Suprapubic skin (tissue), 4 donors: ENCODE data around the gene GBF1. TPM values are rescaled to one million over a fixed set of nuclear protein-coding genes. Genes with fewer than 3 reads are reported as not detected.
"Not testable (repeated sequence)": the region's sequence is repeated elsewhere in the genome, so short reads cannot be mapped to it uniquely, and the experiment has no call there.

Source experiments
- DNase-seq, 2 donors: peaks; one replicate each; pipeline ENCODE4 v3.0.0-alpha.2; 2019; ENCODE audit warnings: low spot score in 2 of 2
- H3K27ac ChIP-seq: fragments of 200-600 bp; sonication (generic); one replicate; pipeline ENCODE4 v1.5.1; 2019
- H3K27me3 ChIP-seq: fragments of 200-600 bp; sonication (generic); one replicate; pipeline ENCODE4 v1.5.1; 2019
- H3K36me3 ChIP-seq: fragments of 200-600 bp; sonication (generic); one replicate; pipeline ENCODE4 v1.5.1; 2019
- H3K4me1 ChIP-seq: fragments of 200-600 bp; sonication (generic); one replicate; pipeline ENCODE4 v1.5.1; 2019
- H3K4me3 ChIP-seq: fragments of 200-600 bp; sonication (generic); one replicate; pipeline ENCODE4 v1.5.1; 2019; ENCODE audit warnings: mild to moderate bottlenecking
- H3K9me3 ChIP-seq: fragments of 200-600 bp; sonication (generic); one replicate; pipeline ENCODE4 v1.5.1; 2019
- EP300 ChIP-seq: sonication (generic); formaldehyde crosslinking; IDR thresholded peaks from one replicate; pipeline ENCODE4 v1.6.1; 2017; ENCODE audit warnings: antibody characterized with exemption
- POLR2A ChIP-seq, 2 donors: fragments of 450-650 bp; IDR thresholded peaks; one replicate each; pipeline ENCODE4 v1.6.1; 2017; ENCODE audit warnings: antibody characterized with exemption in 2 of 2, mild to moderate bottlenecking in 2 of 2, moderate library complexity in 2 of 2
- POLR2AphosphoS5 ChIP-seq, 3 donors: sonication (generic); formaldehyde crosslinking; IDR thresholded peaks; one replicate each; pipeline ENCODE4 v1.6.1; 2017; ENCODE audit warnings: antibody characterized with exemption in 3 of 3
- WGBS: methylation state at CpG from one replicate; pipeline ENCODE4 v1.1.5; 2018; 5-methylcytosine and 5-hydroxymethylcytosine counted together
- total RNA-seq, 4 donors: library from RNA; depleted of rRNA; stranded (reverse); fragments of >200 nt; gene quantifications; one replicate each; pipeline ENCODE4 v1.1.0, GENCODE V29; 2016
- TF ChIP-seq, protein P1 (sequence below), 2 donors: fragments of 200-600 bp in 1 of 2; fragments of 450-650 bp in 1 of 2; sonication (generic) in 1 of 2; IDR thresholded peaks; one replicate each; pipeline ENCODE4 v1.5.1; 2016 to 2019; ENCODE audit warnings: antibody characterized with exemption in 2 of 2, mild to moderate bottlenecking in 1 of 2, moderate library complexity in 1 of 2

GBF1 gene
- total RNA-seq, 4 donors from 2014 or later, result 31.0 to 56.1 (median 43.9) TPM

DNA sequence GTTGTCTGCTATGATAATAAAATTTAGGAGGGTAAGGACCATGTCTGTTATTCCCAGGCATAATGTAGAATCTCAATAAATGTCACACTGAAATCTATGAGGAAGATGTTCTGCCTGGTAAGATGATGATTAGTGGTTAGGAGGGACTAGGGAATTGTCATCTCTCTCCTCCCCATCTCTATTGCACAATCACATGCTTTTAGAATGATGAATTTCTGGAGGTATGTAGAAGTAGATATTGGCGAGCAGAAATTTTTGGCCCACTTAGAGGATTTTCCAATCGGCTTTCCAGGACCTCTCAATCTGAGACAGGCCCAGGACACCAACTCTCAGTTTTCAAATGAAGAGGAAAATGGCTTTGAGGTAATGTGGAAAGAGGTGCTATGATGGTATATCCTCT is 2.0 kb upstream of the GBF1 start:
- TF ChIP-seq POLR2AphosphoS5 (IDR thresholded peaks at IDR 0.05), result no peak
- no peak for TF ChIP-seq POLR2A (IDR thresholded peaks at IDR 0.05)
- TF ChIP-seq EP300, result no peak
- TF ChIP-seq, protein P1, sequence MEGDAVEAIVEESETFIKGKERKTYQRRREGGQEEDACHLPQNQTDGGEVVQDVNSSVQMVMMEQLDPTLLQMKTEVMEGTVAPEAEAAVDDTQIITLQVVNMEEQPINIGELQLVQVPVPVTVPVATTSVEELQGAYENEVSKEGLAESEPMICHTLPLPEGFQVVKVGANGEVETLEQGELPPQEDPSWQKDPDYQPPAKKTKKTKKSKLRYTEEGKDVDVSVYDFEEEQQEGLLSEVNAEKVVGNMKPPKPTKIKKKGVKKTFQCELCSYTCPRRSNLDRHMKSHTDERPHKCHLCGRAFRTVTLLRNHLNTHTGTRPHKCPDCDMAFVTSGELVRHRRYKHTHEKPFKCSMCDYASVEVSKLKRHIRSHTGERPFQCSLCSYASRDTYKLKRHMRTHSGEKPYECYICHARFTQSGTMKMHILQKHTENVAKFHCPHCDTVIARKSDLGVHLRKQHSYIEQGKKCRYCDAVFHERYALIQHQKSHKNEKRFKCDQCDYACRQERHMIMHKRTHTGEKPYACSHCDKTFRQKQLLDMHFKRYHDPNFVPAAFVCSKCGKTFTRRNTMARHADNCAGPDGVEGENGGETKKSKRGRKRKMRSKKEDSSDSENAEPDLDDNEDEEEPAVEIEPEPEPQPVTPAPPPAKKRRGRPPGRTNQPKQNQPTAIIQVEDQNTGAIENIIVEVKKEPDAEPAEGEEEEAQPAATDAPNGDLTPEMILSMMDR (IDR thresholded peaks at IDR 0.05), result no peak
- Histone ChIP-seq H3K27ac (no peak overlapping the region), H3K27me3 (no peaks in the 10 kb centered on the region), H3K4me1 (peaks cover 49% of the 10 kb centered on the region), H3K4me3 (no peak overlapping the region), H3K9me3 (no peaks in the 10 kb centered on the region), H3K36me3 (no peaks in the 10 kb centered on the region)
- 42% methylated on average over 2 of the region's 2 CpGs for WGBS
- DNase-seq, result no peak

DNA sequence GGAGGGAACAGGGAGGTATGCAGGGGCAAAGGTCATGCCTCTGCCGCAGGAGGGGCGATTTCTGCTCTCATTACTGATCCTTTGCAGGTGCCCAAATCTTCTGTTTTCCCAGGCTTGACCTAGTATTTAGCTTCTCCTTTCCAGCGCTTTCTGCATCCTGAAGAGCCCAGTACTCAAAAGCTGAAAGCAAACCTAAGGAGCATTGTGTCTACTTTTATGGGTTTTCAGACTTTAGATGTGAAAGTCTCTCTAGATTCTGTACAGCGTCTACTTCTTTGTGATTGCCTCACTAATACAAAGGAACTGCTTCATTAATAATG is 560 bp downstream of the GBF1 start:
- Histone ChIP-seq H3K36me3 (no peaks in the 10 kb centered on the region), H3K4me1 (peaks cover 55% of the 10 kb centered on the region), H3K27ac (peak overlapping the region; percentile 81), H3K9me3 (no peaks in the 10 kb centered on the region), H3K27me3 (no peaks in the 10 kb centered on the region), H3K4me3 (peak overlapping the region; percentile 64)
- no peak for DNase-seq
- no peak for TF ChIP-seq POLR2AphosphoS5 (IDR thresholded peaks at IDR 0.05)
- TF ChIP-seq, protein P1 (IDR thresholded peaks at IDR 0.05), result no peak
- no peak for TF ChIP-seq POLR2A (IDR thresholded peaks at IDR 0.05)
- TF ChIP-seq EP300, result no peak
- 0% methylated on average over 4 of the region's 4 CpGs for whole genome bisulfite sequencing

DNA sequence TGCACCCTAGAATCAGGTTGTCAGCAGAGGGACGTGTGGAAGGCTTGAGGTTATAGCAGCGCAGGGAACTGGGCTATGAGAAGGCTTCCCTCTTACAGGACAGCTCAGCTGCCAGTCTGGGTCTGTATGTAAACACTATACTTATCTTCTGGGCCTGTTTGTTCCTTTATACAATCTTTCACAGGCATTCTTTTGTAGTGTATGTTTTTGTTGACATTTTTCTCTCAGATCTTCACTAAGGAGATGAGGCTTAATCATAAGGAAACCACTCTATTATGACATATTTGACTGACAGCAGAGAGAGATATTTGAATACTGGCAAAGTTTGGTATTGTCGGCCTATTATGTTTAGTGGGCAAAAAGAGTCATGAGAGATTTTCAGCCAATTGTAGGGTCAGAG is 929 bp downstream of the GBF1 start:
- no peak for DNase-seq
- WGBS, result 15% methylated on average over 3 of the region's 3 CpGs
- Histone ChIP-seq H3K27me3 (no peaks in the 10 kb centered on the region), H3K4me1 (peaks cover 52% of the 10 kb centered on the region), H3K4me3 (peak overlapping the region; percentile 64), H3K27ac (peak overlapping the region; percentile 81), H3K36me3 (no peaks in the 10 kb centered on the region), H3K9me3 (no peaks in the 10 kb centered on the region)
- TF ChIP-seq POLR2AphosphoS5 (IDR thresholded peaks at IDR 0.05) (no peak), POLR2A (IDR thresholded peaks at IDR 0.05) (no peak), EP300 (no peak)
- TF ChIP-seq, protein P1 (IDR thresholded peaks at IDR 0.05), result no peak

DNA sequence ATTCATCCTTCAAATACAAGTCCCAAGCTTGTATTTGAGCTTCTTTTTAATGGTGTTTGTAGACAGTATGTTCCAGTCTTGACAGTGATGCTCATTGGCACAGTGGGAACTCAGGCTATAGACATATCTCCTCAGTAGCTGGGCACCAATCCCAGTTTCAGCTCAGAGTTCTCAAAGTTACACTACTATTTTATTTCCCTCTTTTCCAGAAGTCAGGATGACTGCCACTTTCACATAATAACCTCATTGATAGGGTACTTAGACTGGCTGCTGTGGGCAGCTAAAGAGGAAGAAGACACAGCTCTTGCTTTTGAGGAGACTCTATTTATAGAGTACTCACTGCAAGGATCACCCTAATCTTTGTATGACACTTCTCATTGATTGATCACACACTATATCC is 2.4 kb downstream of the GBF1 start:
- Histone ChIP-seq H3K9me3 (no peaks in the 10 kb centered on the region), H3K4me3 (no peak overlapping the region), H3K4me1 (peaks cover 47% of the 10 kb centered on the region), H3K27ac (no peak overlapping the region), H3K27me3 (no peaks in the 10 kb centered on the region), H3K36me3 (no peaks in the 10 kb centered on the region)
- DNase-seq, result no peak
- TF ChIP-seq EP300 (no peak), POLR2A (IDR thresholded peaks at IDR 0.05) (no peak)

DNA sequence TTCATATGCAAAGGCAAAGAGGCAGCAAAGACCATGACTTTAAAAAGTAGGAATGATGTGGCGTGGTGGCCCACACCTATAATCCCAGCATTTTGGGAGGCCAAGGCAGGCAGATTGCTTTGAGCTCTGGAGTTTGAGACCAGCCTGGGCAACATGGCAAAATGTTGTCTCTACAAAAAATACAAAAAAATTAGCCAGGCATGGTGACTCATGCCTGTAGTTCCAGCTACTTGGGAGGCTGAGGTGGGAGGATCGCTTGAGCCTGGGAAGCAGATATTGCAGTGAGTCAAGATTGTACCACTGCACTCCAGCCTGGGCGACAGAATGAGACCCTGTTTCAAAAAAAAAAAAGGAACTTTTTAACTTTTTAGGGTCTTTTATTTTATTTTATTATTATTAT is 7.2 kb downstream of the GBF1 start:
- H3K36me3 ChIP-seq, H3K27ac ChIP-seq, H3K9me3 ChIP-seq, DNase-seq, H3K27me3 ChIP-seq, H3K4me3 ChIP-seq: not testable (repeated sequence)
- 95% methylated on average over 3 of the region's 3 CpGs for WGBS
- H3K4me1 ChIP-seq, result peaks cover 23% of the 10 kb centered on the region

DNA sequence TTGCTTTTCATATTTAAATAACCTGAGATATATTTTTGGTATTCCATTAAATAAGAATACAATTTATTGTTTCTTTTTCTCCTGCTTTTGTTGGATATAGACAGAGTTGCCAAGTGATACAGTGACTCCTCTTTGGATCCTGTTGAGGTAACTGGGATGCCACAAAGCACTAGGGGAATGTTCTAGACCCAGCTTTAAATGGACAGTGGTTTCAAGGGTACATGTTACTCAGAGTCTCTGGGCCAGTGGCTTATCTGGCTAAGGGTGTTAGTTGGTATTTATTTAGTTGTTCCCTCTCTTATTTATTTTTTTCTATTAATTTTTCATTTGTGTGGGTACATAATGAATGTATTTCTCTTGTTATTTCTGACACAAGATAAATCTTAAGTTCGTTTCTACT is 9.1 kb downstream of the GBF1 start:
- no peaks in the 10 kb centered on the region for H3K27me3 ChIP-seq
- peaks cover 5% of the 10 kb centered on the region for H3K4me1 ChIP-seq
- no peak overlapping the region for H3K4me3 ChIP-seq
- no peaks in the 10 kb centered on the region for H3K36me3 ChIP-seq
- H3K9me3 ChIP-seq, result no peaks in the 10 kb centered on the region
- DNase-seq, result no peak
- H3K27ac ChIP-seq, result no peak overlapping the region
- no peak for TF ChIP-seq EP300
- TF ChIP-seq POLR2AphosphoS5 (IDR thresholded peaks at IDR 0.05), result no peak
- no peak for TF ChIP-seq POLR2A (IDR thresholded peaks at IDR 0.05)
- TF ChIP-seq, protein P1 (IDR thresholded peaks at IDR 0.05), result no peak
- 77% methylated on average over 1 of the region's 1 CpG for WGBS
